Activated CD4-positive, alpha-beta T cell treated with anti-CD3 and anti-CD28 coated beads, Interleukin-2, amount 50 U/mL, for 24 hours (primary cell): ENCODE measurements around the gene SEMA6D.

ENCODE experiments used
- DNase-seq, 2 donors: peaks; one replicate each; pipeline ENCODE4 v3.0.0-alpha.2; 2020; ENCODE audit warnings: low read depth in 1 of 2, low spot score in 1 of 2

SEMA6D gene

DNA sequence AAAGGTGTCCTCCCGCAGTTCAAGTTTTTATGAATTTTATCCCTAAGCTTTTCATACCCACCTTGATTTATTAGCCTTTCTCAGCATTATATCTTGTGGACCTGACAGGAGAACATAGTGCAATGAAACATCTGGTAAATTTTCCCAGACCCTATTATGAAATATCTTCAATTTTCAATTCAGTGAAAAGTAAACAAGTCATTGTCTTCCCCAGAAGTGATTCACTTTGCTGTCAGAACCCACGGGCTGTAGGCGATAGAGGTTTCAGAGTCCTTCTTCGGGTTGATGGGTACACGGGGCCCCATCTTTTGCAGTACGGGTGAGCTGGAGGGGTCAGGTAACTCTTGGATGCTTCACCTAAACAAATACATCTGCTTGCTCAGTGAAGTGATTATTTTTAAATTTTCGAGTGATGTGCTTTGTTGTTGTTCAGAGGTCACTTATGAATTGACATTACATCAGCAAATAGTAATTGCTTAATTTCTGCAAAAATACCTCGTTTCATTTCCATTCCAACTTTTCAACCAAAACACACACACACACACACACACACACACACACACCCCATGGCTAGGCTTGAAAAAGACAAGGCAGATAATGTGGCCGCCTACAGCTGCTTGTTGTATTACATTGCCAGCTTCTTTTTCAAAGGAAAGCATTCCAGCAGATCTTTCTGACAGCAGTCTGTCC lies 102.9 kb downstream of the SEMA6D start:
- no peak for DNase-seq

- no peak for DNase-seq
Observed at GRCh38 chr15:47820747-47821319, 103.5 kb downstream of the SEMA6D start.

GRCh38 chr15:47822048-47822447 lies 104.7 kb downstream of the SEMA6D start:
- DNase-seq = no peak
